Liver (tissue), 9 donors: ENCODE results near the gene FAT1. TPM values are rescaled to one million over a fixed set of nuclear protein-coding genes. Genes with fewer than 3 reads are reported as not detected.

Experiments
- DNase-seq: peaks from one replicate; pipeline ENCODE4 v3.0.0-alpha.2; 2017; ENCODE audit warnings: low spot score
- H3K27ac ChIP-seq, 2 donors: one replicate each; pipeline ENCODE4 v1.7.0; 2013; ENCODE audit warnings: inconsistent platforms in 2 of 2, low read length in 2 of 2, control low read depth in 1 of 2, low read depth in 1 of 2, mild to moderate bottlenecking in 1 of 2
- H3K27me3 ChIP-seq, 4 donors: one replicate each; pipeline versions ENCODE4 v1.6.1 to v1.7.0; 2013; ENCODE audit warnings: low read length in 3 of 4, inconsistent platforms in 1 of 4, mild to moderate bottlenecking in 1 of 4, moderate library complexity in 1 of 4; ENCODE audit not compliant: control insufficient read depth in 4 of 4, insufficient read depth in 4 of 4
- H3K36me3 ChIP-seq, 4 donors: one replicate each; pipeline versions ENCODE4 v1.6.1 to v1.7.0; 2013; ENCODE audit warnings: low read length in 3 of 4, mild to moderate bottlenecking in 3 of 4, low read depth in 1 of 4, moderate library complexity in 1 of 4; ENCODE audit not compliant: control insufficient read depth in 4 of 4, insufficient read depth in 3 of 4
- H3K4me1 ChIP-seq, 4 donors: one replicate each; pipeline versions ENCODE4 v1.6.1 to v1.7.0; 2013; ENCODE audit warnings: low read length in 3 of 4, mild to moderate bottlenecking in 3 of 4, moderate library complexity in 1 of 4; ENCODE audit not compliant: control insufficient read depth in 4 of 4, insufficient read depth in 4 of 4
- H3K4me3 ChIP-seq, 3 donors: one replicate each; pipeline versions ENCODE4 v1.6.1 to v1.7.0; 2013; ENCODE audit warnings: low read length in 3 of 3, control low read depth in 1 of 3, low read depth in 1 of 3, mild to moderate bottlenecking in 1 of 3
- H3K9ac ChIP-seq, 2 donors: one replicate each; pipeline ENCODE4 v1.7.0; 2013; ENCODE audit warnings: low read length in 2 of 2, mild to moderate bottlenecking in 2 of 2, moderate library complexity in 2 of 2, control low read depth in 1 of 2, low read depth in 1 of 2
- H3K9me3 ChIP-seq, 4 donors: one replicate each; pipeline versions ENCODE4 v1.6.1 to v1.7.0; 2013; ENCODE audit warnings: low read length in 3 of 4; ENCODE audit not compliant: control insufficient read depth in 4 of 4
- EGR1 ChIP-seq, 2 donors: IDR thresholded peaks; 2 replicates each; pipeline ENCODE4 v1.6.1; 2016 to 2018; ENCODE audit warnings: antibody characterized with exemption in 2 of 2, low read depth in 2 of 2
- FOXA1 ChIP-seq: IDR thresholded peaks from 2 replicates; pipeline ENCODE4 v1.6.1; 2016; ENCODE audit warnings: antibody characterized with exemption
- FOXA2 ChIP-seq: IDR thresholded peaks from 2 replicates; pipeline ENCODE4 v1.6.1; 2016; ENCODE audit warnings: antibody characterized with exemption
- GABPA ChIP-seq, 2 donors: IDR thresholded peaks in 1 of 2; conservative IDR thresholded peaks in 1 of 2; 2 replicates each; pipeline ENCODE4 v1.6.1; 2016; ENCODE audit warnings: antibody characterized with exemption in 2 of 2, mild to moderate bottlenecking in 1 of 2, moderate library complexity in 1 of 2
- HNF4A ChIP-seq, 2 donors: conservative IDR thresholded peaks; 2 replicates each; pipeline ENCODE4 v1.6.1; 2016; ENCODE audit warnings: antibody characterized with exemption in 2 of 2, mild to moderate bottlenecking in 2 of 2
- HNF4G ChIP-seq: IDR thresholded peaks from 2 replicates; pipeline ENCODE4 v1.6.1; 2016; ENCODE audit warnings: antibody characterized with exemption
- JUND ChIP-seq, 2 donors: IDR thresholded peaks; 2 replicates each; pipeline ENCODE4 v1.6.1; 2016; ENCODE audit warnings: antibody characterized with exemption in 2 of 2
- NR2F2 ChIP-seq: IDR thresholded peaks from 2 replicates; pipeline ENCODE4 v1.6.1; 2016; ENCODE audit warnings: antibody characterized with exemption
- RAD21 ChIP-seq, 2 donors: IDR thresholded peaks; 2 replicates each; pipeline ENCODE4 v1.6.1; 2016; ENCODE audit warnings: antibody characterized with exemption in 2 of 2, mild to moderate bottlenecking in 2 of 2
- RXRA ChIP-seq, 2 donors: IDR thresholded peaks; 2 replicates each; pipeline ENCODE4 v1.6.1; 2017 to 2018; ENCODE audit warnings: antibody characterized with exemption in 2 of 2, mild to moderate bottlenecking in 1 of 2
- SP1 ChIP-seq: IDR thresholded peaks from 2 replicates; pipeline ENCODE4 v1.6.1; 2018; ENCODE audit warnings: antibody characterized with exemption, mild to moderate bottlenecking
- TAF1 ChIP-seq: conservative IDR thresholded peaks from 2 replicates; pipeline ENCODE4 v1.6.1; 2016; ENCODE audit warnings: antibody characterized with exemption, mild to moderate bottlenecking
- YY1 ChIP-seq: IDR thresholded peaks from 2 replicates; pipeline ENCODE4 v1.6.1; 2016; ENCODE audit warnings: antibody characterized with exemption, mild to moderate bottlenecking
- WGBS: extraction: QIAGEN DNeasy Blood & Tissue Kit; methylation state at CpG from one replicate; pipeline ENCODE4 v1.1.7; 2013; 5-methylcytosine and 5-hydroxymethylcytosine counted together
- polyA plus RNA-seq, 2 donors: library from polyadenylated mRNA; stranded (reverse) in 1 of 2; unstranded in 1 of 2; fragments of 200-250 nt in 1 of 2; fragments of >200 nt in 1 of 2; fragmentation: Nextera tagmentation in 1 of 2; extraction: Ambion mirVana in 1 of 2; gene quantifications; one replicate each; pipeline versions ENCODE4 v1.2.1 to v1.2.3, GENCODE V29; 2013 to 2015
- total RNA-seq, 2 donors: library from RNA; depleted of rRNA; stranded (reverse); fragments of >200 nt; gene quantifications; one replicate each; pipeline ENCODE4 v1.2.3, GENCODE V29; 2014
- TF ChIP-seq, protein P1 (sequence below): IDR thresholded peaks from 2 replicates; pipeline ENCODE4 v1.6.1; 2016; ENCODE audit warnings: antibody characterized with exemption
- TF ChIP-seq, protein P2 (sequence below): IDR thresholded peaks from 2 replicates; pipeline ENCODE4 v1.6.1; 2016; ENCODE audit warnings: antibody characterized with exemption
- TF ChIP-seq, protein P3 (sequence below): IDR thresholded peaks from 2 replicates; pipeline ENCODE4 v1.6.1; 2016; ENCODE audit warnings: antibody characterized with exemption
- TF ChIP-seq, protein P4 (sequence below): fragments of 150-350 bp; IDR thresholded peaks from 2 replicates; pipeline ENCODE4 v1.5.1; 2017; ENCODE audit warnings: improper control_type of control experiment, low read depth, low read length; ENCODE audit not compliant: missing input control
- TF ChIP-seq, protein P5 (sequence below): IDR thresholded peaks from 2 replicates; pipeline ENCODE4 v1.6.1; 2016; ENCODE audit warnings: antibody characterized with exemption, mild to moderate bottlenecking
- donor health status: healthy.
- donor health status: healthy.
- donor health status: healthy.
- donor health status: healthy.
- donor health status: healthy.

FAT1 gene
- total and polyA plus RNA-seq, 4 donors: 10.0 to 48.0 (median 30.0) TPM

DNA sequence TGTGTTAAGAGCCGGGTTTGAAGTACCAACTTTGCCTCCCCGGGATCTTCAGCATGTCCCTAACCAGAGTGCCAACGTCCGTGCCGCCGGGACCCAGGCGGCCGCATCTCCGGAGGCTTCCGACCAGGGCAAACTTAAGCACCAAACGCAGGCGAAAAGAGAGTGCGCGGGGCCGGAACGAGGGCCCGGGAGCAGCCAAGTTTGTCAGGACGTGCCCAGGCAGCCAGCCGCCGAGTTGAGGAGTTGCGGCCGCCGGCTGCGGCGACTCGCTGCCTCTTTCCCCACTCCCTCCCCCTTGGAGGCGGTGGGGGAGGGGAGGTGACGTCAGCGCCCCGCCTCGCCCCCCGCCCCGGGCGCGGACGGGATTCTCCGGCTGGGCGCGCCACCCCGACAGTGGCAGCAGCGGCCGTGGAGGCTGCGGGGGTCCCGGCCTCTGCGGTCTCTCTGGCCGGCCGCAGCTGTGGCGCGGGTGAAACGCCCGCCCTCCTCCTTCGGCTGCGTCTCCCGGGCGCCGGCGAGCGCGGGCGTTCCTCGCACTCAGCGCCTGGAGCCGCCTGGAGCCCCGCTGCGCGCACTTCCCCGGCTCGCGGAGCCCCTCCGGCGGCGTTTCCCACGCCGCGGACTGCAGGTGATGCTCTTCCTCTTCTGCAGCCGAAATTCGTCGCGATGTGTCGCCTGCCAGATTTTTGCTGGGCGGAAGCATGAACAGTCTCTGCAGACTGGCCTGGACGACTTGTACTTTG, 2.9 kb upstream of the FAT1 start:
- Histone ChIP-seq H3K27me3 (no peaks in the 10 kb centered on the region), H3K4me3 (peak overlapping the region; percentile 68 to 88 (median 74)), H3K27ac (peak overlapping the region; percentile 75 to 77), H3K36me3 (no peaks in the 10 kb centered on the region), H3K4me1 (peaks cover 3 to 35% (median 23%) of the 10 kb centered on the region in 4 donors), H3K9me3 (no peaks in the 10 kb centered on the region), H3K9ac (peak overlapping the region; percentile 63 to 84)
- no peak for TF ChIP-seq GABPA (IDR thresholded peaks at IDR 0.05 in 1 of 2, conservative IDR thresholded peaks at IDR 0.05 in 1 of 2)
- no peak for TF ChIP-seq NR2F2
- TF ChIP-seq YY1: no peak
- TF ChIP-seq EGR1 (IDR thresholded peaks at IDR 0.05; ENCODE audit: low read depth in 2 of 2): no peak
- TF ChIP-seq, protein P1, sequence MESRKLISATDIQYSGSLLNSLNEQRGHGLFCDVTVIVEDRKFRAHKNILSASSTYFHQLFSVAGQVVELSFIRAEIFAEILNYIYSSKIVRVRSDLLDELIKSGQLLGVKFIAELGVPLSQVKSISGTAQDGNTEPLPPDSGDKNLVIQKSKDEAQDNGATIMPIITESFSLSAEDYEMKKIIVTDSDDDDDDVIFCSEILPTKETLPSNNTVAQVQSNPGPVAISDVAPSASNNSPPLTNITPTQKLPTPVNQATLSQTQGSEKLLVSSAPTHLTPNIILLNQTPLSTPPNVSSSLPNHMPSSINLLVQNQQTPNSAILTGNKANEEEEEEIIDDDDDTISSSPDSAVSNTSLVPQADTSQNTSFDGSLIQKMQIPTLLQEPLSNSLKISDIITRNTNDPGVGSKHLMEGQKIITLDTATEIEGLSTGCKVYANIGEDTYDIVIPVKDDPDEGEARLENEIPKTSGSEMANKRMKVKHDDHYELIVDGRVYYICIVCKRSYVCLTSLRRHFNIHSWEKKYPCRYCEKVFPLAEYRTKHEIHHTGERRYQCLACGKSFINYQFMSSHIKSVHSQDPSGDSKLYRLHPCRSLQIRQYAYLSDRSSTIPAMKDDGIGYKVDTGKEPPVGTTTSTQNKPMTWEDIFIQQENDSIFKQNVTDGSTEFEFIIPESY: no peak
- TF ChIP-seq HNF4A (conservative IDR thresholded peaks at IDR 0.05): no peak
- TF ChIP-seq RAD21 (IDR thresholded peaks at IDR 0.05): peak; percentile 64 to 69
- no peak for TF ChIP-seq FOXA1
- TF ChIP-seq, protein P2, sequence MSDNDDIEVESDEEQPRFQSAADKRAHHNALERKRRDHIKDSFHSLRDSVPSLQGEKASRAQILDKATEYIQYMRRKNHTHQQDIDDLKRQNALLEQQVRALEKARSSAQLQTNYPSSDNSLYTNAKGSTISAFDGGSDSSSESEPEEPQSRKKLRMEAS: no peak
- no peak for TF ChIP-seq TAF1
- TF ChIP-seq SP1: no peak
- TF ChIP-seq, protein P3, sequence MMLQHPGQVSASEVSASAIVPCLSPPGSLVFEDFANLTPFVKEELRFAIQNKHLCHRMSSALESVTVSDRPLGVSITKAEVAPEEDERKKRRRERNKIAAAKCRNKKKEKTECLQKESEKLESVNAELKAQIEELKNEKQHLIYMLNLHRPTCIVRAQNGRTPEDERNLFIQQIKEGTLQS: no peak
- TF ChIP-seq, protein P4, sequence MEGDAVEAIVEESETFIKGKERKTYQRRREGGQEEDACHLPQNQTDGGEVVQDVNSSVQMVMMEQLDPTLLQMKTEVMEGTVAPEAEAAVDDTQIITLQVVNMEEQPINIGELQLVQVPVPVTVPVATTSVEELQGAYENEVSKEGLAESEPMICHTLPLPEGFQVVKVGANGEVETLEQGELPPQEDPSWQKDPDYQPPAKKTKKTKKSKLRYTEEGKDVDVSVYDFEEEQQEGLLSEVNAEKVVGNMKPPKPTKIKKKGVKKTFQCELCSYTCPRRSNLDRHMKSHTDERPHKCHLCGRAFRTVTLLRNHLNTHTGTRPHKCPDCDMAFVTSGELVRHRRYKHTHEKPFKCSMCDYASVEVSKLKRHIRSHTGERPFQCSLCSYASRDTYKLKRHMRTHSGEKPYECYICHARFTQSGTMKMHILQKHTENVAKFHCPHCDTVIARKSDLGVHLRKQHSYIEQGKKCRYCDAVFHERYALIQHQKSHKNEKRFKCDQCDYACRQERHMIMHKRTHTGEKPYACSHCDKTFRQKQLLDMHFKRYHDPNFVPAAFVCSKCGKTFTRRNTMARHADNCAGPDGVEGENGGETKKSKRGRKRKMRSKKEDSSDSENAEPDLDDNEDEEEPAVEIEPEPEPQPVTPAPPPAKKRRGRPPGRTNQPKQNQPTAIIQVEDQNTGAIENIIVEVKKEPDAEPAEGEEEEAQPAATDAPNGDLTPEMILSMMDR: peak; percentile 6
- TF ChIP-seq FOXA2: no peak
- TF ChIP-seq, protein P5, sequence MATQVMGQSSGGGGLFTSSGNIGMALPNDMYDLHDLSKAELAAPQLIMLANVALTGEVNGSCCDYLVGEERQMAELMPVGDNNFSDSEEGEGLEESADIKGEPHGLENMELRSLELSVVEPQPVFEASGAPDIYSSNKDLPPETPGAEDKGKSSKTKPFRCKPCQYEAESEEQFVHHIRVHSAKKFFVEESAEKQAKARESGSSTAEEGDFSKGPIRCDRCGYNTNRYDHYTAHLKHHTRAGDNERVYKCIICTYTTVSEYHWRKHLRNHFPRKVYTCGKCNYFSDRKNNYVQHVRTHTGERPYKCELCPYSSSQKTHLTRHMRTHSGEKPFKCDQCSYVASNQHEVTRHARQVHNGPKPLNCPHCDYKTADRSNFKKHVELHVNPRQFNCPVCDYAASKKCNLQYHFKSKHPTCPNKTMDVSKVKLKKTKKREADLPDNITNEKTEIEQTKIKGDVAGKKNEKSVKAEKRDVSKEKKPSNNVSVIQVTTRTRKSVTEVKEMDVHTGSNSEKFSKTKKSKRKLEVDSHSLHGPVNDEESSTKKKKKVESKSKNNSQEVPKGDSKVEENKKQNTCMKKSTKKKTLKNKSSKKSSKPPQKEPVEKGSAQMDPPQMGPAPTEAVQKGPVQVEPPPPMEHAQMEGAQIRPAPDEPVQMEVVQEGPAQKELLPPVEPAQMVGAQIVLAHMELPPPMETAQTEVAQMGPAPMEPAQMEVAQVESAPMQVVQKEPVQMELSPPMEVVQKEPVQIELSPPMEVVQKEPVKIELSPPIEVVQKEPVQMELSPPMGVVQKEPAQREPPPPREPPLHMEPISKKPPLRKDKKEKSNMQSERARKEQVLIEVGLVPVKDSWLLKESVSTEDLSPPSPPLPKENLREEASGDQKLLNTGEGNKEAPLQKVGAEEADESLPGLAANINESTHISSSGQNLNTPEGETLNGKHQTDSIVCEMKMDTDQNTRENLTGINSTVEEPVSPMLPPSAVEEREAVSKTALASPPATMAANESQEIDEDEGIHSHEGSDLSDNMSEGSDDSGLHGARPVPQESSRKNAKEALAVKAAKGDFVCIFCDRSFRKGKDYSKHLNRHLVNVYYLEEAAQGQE: no peak
- TF ChIP-seq HNF4G: no peak
- TF ChIP-seq RXRA (IDR thresholded peaks at IDR 0.05): no peak
- TF ChIP-seq JUND (IDR thresholded peaks at IDR 0.05): peak in 1 of 2 donors; percentile 30
- peak; percentile 73 for DNase-seq
- WGBS: 1% methylated on average over 82 of the region's 82 CpGs
